OCI-LY7 (cell line): ENCODE results near the gene PAQR5.

Experiments used
- CTCF ChIP-seq: fragments of 200-600 bp; sonication (generic); conservative IDR thresholded peaks from 2 replicates; pipeline ENCODE4 v1.5.1; 2014; ENCODE audit warnings: mild to moderate bottlenecking, antibody characterized with exemption, low read length, moderate library complexity, mixed read lengths
- EZH2phosphoT487 ChIP-seq: fragments of 200-600 bp; sonication (generic); IDR thresholded peaks from 2 replicates; pipeline ENCODE4 v1.6.1; 2018; ENCODE audit warnings: low read depth, borderline replicate concordance, mild to moderate bottlenecking, mixed run types, antibody characterized with exemption, low read length, moderate library complexity, mixed read lengths

DNA sequence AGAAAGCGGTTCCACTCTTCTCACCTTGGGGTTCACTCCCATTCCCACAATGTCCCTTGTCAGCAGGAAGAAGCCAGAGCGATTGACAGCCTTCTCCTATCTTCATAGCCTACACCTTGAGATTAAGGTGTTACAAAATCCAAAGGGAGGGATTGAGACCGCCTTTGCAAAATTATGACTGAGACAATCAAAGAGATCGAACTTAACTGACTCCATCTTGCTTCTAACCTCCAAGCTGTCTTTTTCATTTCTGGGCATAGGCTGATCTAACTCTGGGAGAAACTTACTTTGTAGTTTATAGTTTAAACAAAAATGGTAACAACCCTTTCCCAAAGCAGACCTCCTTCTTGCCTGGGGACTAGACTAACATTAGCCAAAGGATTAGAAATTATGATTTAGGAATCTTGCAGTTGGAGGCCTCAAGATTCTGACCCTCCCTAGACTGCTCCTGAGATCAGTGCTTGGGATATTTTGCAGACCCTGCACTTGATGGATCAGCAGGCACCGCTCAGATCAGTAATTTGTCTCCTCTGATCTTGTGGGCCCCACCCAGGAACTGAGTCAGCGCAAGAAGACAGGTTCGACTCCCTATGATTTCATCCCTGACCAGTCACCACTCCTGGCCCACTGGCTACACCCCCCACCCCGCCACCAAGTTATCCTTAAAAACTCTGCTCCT is 40.0 kb downstream of the PAQR5 start:
- TF ChIP-seq CTCF (no peak), EZH2phosphoT487 (no peak)
